ENCODE data around the gene TUBGCP3. TPM values are rescaled to one million over a fixed set of nuclear protein-coding genes. Genes with fewer than 3 reads are reported as not detected.

Gene TUBGCP3
- total RNA-seq, 6 experiments from 2014 or later, result 16.5 to 28.5 (median 25.6) TPM

GRCh38 chr13:112580912-112581311 lies 7.0 kb downstream of the TUBGCP3 start:
- Mint-ChIP-seq H3K27ac (no peak overlapping the region), H3K36me3 (ENCODE audit: low read depth) (peaks cover 22% of the 10 kb centered on the region), H3K9me3 (peaks cover 6% of the 10 kb centered on the region; the same call in 1 of the 2 replicates), H3K4me1 (ENCODE audit: low read depth) (peaks cover 12% of the 10 kb centered on the region), H3K4me3 (no peak overlapping the region), H3K27me3 (ENCODE audit: insufficient read depth) (no peaks in the 10 kb centered on the region)
- TF ChIP-seq, protein P1, sequence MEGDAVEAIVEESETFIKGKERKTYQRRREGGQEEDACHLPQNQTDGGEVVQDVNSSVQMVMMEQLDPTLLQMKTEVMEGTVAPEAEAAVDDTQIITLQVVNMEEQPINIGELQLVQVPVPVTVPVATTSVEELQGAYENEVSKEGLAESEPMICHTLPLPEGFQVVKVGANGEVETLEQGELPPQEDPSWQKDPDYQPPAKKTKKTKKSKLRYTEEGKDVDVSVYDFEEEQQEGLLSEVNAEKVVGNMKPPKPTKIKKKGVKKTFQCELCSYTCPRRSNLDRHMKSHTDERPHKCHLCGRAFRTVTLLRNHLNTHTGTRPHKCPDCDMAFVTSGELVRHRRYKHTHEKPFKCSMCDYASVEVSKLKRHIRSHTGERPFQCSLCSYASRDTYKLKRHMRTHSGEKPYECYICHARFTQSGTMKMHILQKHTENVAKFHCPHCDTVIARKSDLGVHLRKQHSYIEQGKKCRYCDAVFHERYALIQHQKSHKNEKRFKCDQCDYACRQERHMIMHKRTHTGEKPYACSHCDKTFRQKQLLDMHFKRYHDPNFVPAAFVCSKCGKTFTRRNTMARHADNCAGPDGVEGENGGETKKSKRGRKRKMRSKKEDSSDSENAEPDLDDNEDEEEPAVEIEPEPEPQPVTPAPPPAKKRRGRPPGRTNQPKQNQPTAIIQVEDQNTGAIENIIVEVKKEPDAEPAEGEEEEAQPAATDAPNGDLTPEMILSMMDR (IDR thresholded peaks at IDR 0.05), result no peak
- no peak for DNase-seq

DNA sequence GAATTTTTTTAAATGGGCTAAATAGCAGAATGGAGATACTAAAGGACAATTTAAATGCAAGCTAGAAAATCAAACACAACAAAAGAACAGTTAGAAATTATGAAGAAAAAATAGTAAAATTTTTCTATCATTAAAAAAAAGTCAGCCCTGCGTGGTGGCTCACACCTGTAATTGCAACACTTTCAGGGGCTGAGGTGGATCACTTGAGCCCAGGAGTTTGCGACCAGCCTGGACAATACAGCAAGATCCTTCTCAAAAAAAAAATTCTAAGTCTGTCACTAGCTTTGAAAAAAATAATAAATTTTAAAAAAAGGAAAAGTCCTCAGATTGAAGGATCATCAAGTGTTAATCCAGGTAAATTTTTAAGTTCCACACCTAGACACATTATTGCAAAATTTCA lies 7.7 kb downstream of the TUBGCP3 start:
- Mint-ChIP-seq H3K27ac (no peak overlapping the region), H3K36me3 (ENCODE audit: low read depth) (peaks cover 22% of the 10 kb centered on the region), H3K9me3 (peaks cover 6% of the 10 kb centered on the region; the same call in 1 of the 2 replicates), H3K4me3 (no peak overlapping the region), H3K4me1 (ENCODE audit: low read depth) (peaks cover 19% of the 10 kb centered on the region), H3K27me3 (ENCODE audit: insufficient read depth) (no peaks in the 10 kb centered on the region)
- no peak for DNase-seq
- TF ChIP-seq, protein P1 (IDR thresholded peaks at IDR 0.05), result no peak

DNA sequence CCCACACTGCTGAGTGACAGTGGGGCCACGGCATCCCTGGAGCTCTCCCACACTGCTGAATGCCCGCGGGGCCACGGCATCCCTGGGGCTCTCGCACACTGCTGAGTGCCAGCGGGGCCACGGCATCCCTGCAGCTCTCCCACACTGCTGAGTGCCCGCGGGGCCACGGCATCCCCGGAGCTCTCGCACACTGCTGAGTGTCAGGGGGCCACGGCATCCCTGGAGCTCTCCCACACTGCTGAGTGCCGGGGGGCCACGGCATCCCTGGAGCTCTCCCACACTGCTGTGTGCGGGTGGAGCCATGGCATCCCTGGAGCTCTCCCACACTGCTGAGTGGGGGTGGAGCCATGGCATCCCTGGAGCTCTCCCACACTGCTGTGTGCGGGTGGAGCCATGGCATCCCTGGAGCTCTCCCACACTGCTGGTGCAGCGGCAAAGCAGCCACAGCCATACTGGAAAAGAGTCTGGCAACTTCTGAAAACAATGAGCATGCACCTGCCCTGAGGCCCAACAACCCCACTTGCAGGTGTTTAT lies 8.6 kb downstream of the TUBGCP3 start:
- Mint-ChIP-seq H3K4me1 (ENCODE audit: low read depth) (peaks cover 27% of the 10 kb centered on the region), H3K9me3 (peaks cover 6% of the 10 kb centered on the region; the same call in 1 of the 2 replicates), H3K27ac (no peak overlapping the region), H3K36me3 (ENCODE audit: low read depth) (peaks cover 22% of the 10 kb centered on the region), H3K4me3 (no peak overlapping the region), H3K27me3 (ENCODE audit: insufficient read depth) (no peaks in the 10 kb centered on the region)
- no peak for DNase-seq
- TF ChIP-seq, protein P1 (IDR thresholded peaks at IDR 0.05), result no peak

- H3K4me1 Mint-ChIP-seq (ENCODE audit: low read depth), result peaks cover 42% of the 10 kb centered on the region
- H3K36me3 Mint-ChIP-seq (ENCODE audit: low read depth), result peaks cover 22% of the 10 kb centered on the region
- TF ChIP-seq, protein P1 (IDR thresholded peaks at IDR 0.05), result no peak
- H3K9me3 Mint-ChIP-seq, result peaks cover 6% of the 10 kb centered on the region; the same call in 1 of the 2 replicates
- H3K27ac Mint-ChIP-seq, result no peak overlapping the region
- no peak overlapping the region for H3K4me3 Mint-ChIP-seq
- DNase-seq, result no peak
- no peaks in the 10 kb centered on the region for H3K27me3 Mint-ChIP-seq (ENCODE audit: insufficient read depth)
These were observed 11.2 kb downstream of the TUBGCP3 start for GRCh38 chr13:112576768-112577167.

DNA sequence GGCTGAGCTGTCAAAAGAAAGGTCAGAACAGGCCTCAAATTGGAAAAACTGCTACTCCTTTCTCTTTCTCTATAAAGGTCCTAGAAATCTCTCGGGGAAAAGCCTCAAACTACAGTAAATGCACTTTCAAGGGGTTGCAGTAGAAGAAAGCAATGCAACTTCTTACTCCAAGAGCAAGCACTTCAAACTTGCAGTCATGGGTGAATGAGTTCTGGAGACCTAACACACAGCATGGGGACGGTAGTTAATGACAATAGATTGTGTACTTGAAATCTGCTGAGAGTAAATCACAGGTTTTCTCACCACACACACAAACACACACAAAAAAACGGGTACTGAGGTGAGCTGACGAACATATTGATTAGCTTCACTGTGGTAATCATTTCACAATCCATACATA lies 11.8 kb downstream of the TUBGCP3 start:
- TF ChIP-seq, protein P1 (IDR thresholded peaks at IDR 0.05), result no peak
- Mint-ChIP-seq H3K27me3 (ENCODE audit: insufficient read depth) (no peaks in the 10 kb centered on the region), H3K9me3 (peaks cover 6% of the 10 kb centered on the region; the same call in 1 of the 2 replicates), H3K4me1 (ENCODE audit: low read depth) (peaks cover 43% of the 10 kb centered on the region), H3K4me3 (no peak overlapping the region), H3K36me3 (ENCODE audit: low read depth) (peaks cover 22% of the 10 kb centered on the region), H3K27ac (no peak overlapping the region; the same call in 1 of the 2 replicates)
- no peak for DNase-seq
